ENCODE measurements around the gene ARHGEF3. TPM values are rescaled to one million over a fixed set of nuclear protein-coding genes. Genes with fewer than 3 reads are reported as not detected.

ARHGEF3 gene
- total and polyA plus RNA-seq, 10 donors, result 8.0 to 35.1 (median 31.7) TPM

DNA sequence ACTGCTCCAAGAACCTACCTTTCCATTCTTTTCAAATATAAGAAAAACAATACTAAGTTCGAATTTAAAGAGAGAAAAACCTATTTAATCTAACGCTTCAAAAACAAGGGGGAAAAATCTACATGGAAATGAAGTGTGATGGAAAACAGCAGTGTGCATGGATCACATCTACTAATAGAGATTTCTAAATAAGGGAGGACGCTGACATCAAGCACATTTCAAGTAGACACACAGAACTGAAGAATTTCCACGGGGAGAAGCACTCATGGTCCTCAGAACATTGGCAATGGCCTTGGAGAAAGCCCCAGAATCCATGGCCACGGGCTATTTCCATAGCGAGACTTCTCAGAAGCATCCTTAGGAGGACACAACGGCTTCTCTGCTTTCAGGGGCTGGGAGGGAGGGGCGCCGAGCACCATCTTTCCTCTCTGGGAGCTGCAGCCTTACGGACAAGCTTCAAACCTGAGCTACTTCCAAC is 119.7 kb downstream of the ARHGEF3 start:
- Histone ChIP-seq H3K27me3 (replicated peaks in 1 of 7) (no peaks in the 10 kb centered on the region), H3K36me3 (peaks cover 0 to 13% (median 0%) of the 10 kb centered on the region in 6 donors), H3K4me3 (peak overlapping the region; percentile 63 to 82 (median 71)), H3K9me3 (peaks cover 0 to 9% (median 0%) of the 10 kb centered on the region in 8 donors), H3K4me1 (peaks cover 28 to 60% (median 49%) of the 10 kb centered on the region in 6 donors), H3K27ac (peak overlapping the region; percentile 96 to 100 (median 100))
- intact Hi-C loops (cut with DNase I; ENCODE audit: low total_unique reads), result no loop called here
- WGBS, 5 donors, result 18 to 34% (median 20%) methylated on average over 6 to 10 of the region's 10 CpGs
- no peak for TF ChIP-seq POLR2AphosphoS5 (IDR thresholded peaks at IDR 0.05)
- TF ChIP-seq, protein P1, sequence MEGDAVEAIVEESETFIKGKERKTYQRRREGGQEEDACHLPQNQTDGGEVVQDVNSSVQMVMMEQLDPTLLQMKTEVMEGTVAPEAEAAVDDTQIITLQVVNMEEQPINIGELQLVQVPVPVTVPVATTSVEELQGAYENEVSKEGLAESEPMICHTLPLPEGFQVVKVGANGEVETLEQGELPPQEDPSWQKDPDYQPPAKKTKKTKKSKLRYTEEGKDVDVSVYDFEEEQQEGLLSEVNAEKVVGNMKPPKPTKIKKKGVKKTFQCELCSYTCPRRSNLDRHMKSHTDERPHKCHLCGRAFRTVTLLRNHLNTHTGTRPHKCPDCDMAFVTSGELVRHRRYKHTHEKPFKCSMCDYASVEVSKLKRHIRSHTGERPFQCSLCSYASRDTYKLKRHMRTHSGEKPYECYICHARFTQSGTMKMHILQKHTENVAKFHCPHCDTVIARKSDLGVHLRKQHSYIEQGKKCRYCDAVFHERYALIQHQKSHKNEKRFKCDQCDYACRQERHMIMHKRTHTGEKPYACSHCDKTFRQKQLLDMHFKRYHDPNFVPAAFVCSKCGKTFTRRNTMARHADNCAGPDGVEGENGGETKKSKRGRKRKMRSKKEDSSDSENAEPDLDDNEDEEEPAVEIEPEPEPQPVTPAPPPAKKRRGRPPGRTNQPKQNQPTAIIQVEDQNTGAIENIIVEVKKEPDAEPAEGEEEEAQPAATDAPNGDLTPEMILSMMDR (IDR thresholded peaks at IDR 0.05 in 8 of 11, conservative IDR thresholded peaks at IDR 0.05 in 3 of 11), result no peak
- TF ChIP-seq POLR2A (IDR thresholded peaks at IDR 0.05), result no peak
- DNase-seq, result no peak

DNA sequence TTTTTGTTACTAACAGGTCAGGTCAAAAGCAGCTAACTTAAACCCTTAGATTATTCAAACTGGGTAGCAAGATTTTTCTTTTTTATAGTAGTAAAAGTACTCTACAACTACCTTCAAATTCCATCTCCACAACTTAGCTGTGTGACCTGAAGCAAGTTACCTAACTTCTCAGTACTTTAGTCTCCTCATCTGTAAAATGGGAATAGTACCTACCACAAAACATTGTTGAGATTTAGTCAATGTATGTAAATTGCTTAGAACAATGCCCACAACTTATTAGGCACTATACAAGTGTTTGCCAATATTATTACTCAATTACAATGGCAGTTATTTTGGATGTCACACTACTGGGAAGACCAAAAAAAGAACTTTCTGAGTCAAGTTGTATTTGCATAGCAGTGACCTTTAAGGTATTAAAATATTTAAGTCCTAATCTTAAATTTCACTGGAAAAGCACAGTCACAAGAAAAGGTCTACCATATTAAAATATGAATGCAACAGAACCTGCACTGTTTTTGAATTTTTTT is 121.6 kb downstream of the ARHGEF3 start:
- H3K36me3 ChIP-seq, result peaks cover 0 to 13% (median 0%) of the 10 kb centered on the region in 6 donors
- intact Hi-C loops (cut with DNase I; ENCODE audit: low total_unique reads), result no loop called here

More for the DNA sequence above, 121.6 kb downstream of the ARHGEF3 start:
- no peak overlapping the region for H3K27ac ChIP-seq
- H3K4me3 ChIP-seq, result no peak overlapping the region
- H3K9me3 ChIP-seq, result peaks cover 0 to 9% (median 0%) of the 10 kb centered on the region in 8 donors
- TF ChIP-seq, protein P1 (IDR thresholded peaks at IDR 0.05 in 8 of 11, conservative IDR thresholded peaks at IDR 0.05 in 3 of 11), result no peak
- H3K4me1 ChIP-seq, result peaks cover 28 to 76% (median 49%) of the 10 kb centered on the region in 6 donors
- H3K27me3 ChIP-seq (replicated peaks in 1 of 7), result no peaks in the 10 kb centered on the region
- DNase-seq, result no peak

Other genes starting within 250 kb of the ARHGEF3 start
- gene CCDC66, start 244.8 kb downstream of the ARHGEF3 start, total RNA-seq, result 10 to 100 TPM; 33.6 to 80.2 (median 39.0) TPM
- gene CCDC66, start 244.8 kb downstream of the ARHGEF3 start, polyA plus RNA-seq, result 10 to 100 TPM in 2 of 3 donors, 1 to 10 TPM in 1; 8.1 to 12.8 (median 11.6) TPM
- gene TASOR, start 118.7 kb downstream of the ARHGEF3 start, total RNA-seq, result 100 to 1,000 TPM in 3 of 7 donors, 10 to 100 TPM in 4; 70.0 to 123 (median 89.3) TPM
- gene TASOR, start 118.7 kb downstream of the ARHGEF3 start, polyA plus RNA-seq, result 10 to 100 TPM; 27.6 to 32.9 (median 30.6) TPM